ENCODE results near the gene SKP1. TPM values are rescaled to one million over a fixed set of nuclear protein-coding genes. Genes with fewer than 3 reads are reported as not detected.
A peak's percentile ranks its signal among the peaks of the same experiment; 100 is the strongest.

SKP1 gene
- total RNA-seq, 2 experiments from 2014 or later = 235 to 242 TPM

- ChIA-PET POLR2A (interaction anchor here (0.5 to 8.0 kb wide), 8 partner anchors 9 to 258 kb away, joined by 3 to 63 read pairs (median 4); no protein-coding TSS in a partner anchor), CTCF (interaction anchor here (1.1 to 38.2 kb wide), 2 partner anchors 90 to 455 kb away, joined by 3 to 1049 read pairs; no protein-coding TSS in a partner anchor)
- DNase-seq (peak; percentile 95), ATAC-seq (peak; percentile 68)
- Mint-ChIP-seq H3K4me1 (ENCODE audit: low read depth) (peaks cover 97% of the 10 kb centered on the region), H3K9me3 (no peaks in the 10 kb centered on the region), H3K4me3 (peak overlapping the region; percentile 54), H3K36me3 (ENCODE audit: low read depth) (peaks cover 41% of the 10 kb centered on the region), H3K27ac (peak overlapping the region; percentile 82), H3K27me3 (no peaks in the 10 kb centered on the region)
- intact Hi-C loops (cut with micrococcal nuclease) = no loop called here
- TF ChIP-seq, protein P1, sequence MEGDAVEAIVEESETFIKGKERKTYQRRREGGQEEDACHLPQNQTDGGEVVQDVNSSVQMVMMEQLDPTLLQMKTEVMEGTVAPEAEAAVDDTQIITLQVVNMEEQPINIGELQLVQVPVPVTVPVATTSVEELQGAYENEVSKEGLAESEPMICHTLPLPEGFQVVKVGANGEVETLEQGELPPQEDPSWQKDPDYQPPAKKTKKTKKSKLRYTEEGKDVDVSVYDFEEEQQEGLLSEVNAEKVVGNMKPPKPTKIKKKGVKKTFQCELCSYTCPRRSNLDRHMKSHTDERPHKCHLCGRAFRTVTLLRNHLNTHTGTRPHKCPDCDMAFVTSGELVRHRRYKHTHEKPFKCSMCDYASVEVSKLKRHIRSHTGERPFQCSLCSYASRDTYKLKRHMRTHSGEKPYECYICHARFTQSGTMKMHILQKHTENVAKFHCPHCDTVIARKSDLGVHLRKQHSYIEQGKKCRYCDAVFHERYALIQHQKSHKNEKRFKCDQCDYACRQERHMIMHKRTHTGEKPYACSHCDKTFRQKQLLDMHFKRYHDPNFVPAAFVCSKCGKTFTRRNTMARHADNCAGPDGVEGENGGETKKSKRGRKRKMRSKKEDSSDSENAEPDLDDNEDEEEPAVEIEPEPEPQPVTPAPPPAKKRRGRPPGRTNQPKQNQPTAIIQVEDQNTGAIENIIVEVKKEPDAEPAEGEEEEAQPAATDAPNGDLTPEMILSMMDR (IDR thresholded peaks at IDR 0.05) = peak; percentile 21
Observed at GRCh38 chr5:134132372-134133187, 44.2 kb downstream of the SKP1 start.

DNA sequence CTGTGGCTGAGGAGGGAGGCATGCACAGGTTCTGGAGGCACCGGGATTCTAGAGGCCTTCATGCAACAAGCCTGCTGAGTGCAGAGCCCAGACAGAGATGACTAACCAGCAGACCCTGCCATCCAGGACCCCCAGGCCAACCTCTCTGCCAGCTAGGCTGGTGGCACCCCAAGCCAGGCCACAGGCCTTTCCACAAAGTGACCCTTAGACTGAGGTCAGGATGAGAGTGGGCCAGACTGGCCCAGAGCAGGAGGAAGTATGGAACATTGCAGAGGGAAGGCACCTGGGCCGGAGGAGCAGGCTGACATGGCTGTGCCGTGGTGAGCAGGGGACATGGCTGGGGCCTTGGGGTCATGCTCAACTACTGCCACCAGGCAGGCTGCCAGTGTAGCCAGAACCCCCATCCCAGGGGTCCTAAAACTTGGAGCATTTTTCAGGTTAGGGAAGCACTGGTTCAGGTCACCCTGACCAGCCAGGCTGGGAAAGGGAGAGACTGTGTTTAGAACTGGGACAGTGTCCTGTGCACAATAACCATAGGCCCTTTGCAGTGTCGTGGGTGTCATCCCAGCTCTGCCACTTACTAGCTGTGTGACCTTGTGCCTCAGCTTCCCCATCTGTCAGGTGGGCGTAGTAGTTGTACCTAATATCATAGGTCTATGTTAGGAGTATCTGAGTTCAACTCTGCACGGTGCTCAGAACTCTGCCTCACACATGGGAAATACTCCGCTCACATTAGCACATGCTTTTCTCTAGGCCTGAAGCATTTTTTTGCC, 45.0 kb downstream of the SKP1 start:
- Mint-ChIP-seq H3K27me3 (no peaks in the 10 kb centered on the region), H3K36me3 (ENCODE audit: low read depth) (peaks cover 34% of the 10 kb centered on the region), H3K4me1 (ENCODE audit: low read depth) (peaks cover 97% of the 10 kb centered on the region), H3K4me3 (peak overlapping the region; percentile 54), H3K27ac (peak overlapping the region; percentile 82), H3K9me3 (no peaks in the 10 kb centered on the region)
- POLR2A ChIA-PET = interaction anchor here (0.5 to 8.0 kb wide), 7 partner anchors 10 to 257 kb away, joined by 3 to 63 read pairs (median 5); no protein-coding TSS in a partner anchor
- DNase-seq (peak; percentile 35), ATAC-seq (peak; percentile 2)
- CTCF ChIA-PET = interaction anchor here (0.6 to 38.2 kb wide), 3 partner anchors 68 to 455 kb away, joined by 3 to 1049 read pairs (median 3); no protein-coding TSS in a partner anchor
- TF ChIP-seq, protein P1 (IDR thresholded peaks at IDR 0.05) = no peak
- intact Hi-C loops (cut with micrococcal nuclease) = loop anchor here (2.0 kb wide), 1 partner anchor 15 kb away; no protein-coding TSS in a partner anchor

- H3K4me3 Mint-ChIP-seq = no peak overlapping the region
- H3K9me3 Mint-ChIP-seq = no peaks in the 10 kb centered on the region
- DNase-seq = peak; percentile 83
- H3K36me3 Mint-ChIP-seq (ENCODE audit: low read depth) = peaks cover 35% of the 10 kb centered on the region
- ChIA-PET CTCF (interaction anchor here (38.2 kb wide), 1 partner anchor 89 kb away, joined by 1049 read pairs; no protein-coding TSS in a partner anchor), POLR2A (interaction anchor here (1.4 to 1.7 kb wide), 3 partner anchors 10 to 91 kb away, joined by 4 to 6 read pairs (median 5); no protein-coding TSS in a partner anchor)
- no peaks in the 10 kb centered on the region for H3K27me3 Mint-ChIP-seq
- peaks cover 96% of the 10 kb centered on the region for H3K4me1 Mint-ChIP-seq (ENCODE audit: low read depth)
- H3K27ac Mint-ChIP-seq = peak overlapping the region; percentile 82
- peak; percentile 20 for ATAC-seq
- intact Hi-C loops (cut with micrococcal nuclease) = loop anchor here (2.0 kb wide), 1 partner anchor 14 kb away; no protein-coding TSS in a partner anchor
- TF ChIP-seq, protein P1 (IDR thresholded peaks at IDR 0.05) = no peak
Observed at GRCh38 chr5:134131165-134131564, 45.6 kb downstream of the SKP1 start.

- Mint-ChIP-seq H3K9me3 (no peaks in the 10 kb centered on the region), H3K27me3 (no peaks in the 10 kb centered on the region), H3K4me3 (peak overlapping the region; percentile 65), H3K36me3 (ENCODE audit: low read depth) (peaks cover 35% of the 10 kb centered on the region), H3K27ac (peak overlapping the region; percentile 82), H3K4me1 (ENCODE audit: low read depth) (peaks cover 96% of the 10 kb centered on the region)
- ATAC-seq = no peak
- ChIA-PET CTCF (interaction anchor here (1.6 to 38.2 kb wide), 2 partner anchors 64 to 88 kb away, joined by 3 to 1049 read pairs; no protein-coding TSS in a partner anchor), POLR2A (interaction anchor here (1.3 to 2.6 kb wide), 4 partner anchors 22 to 90 kb away, joined by 3 to 11 read pairs (median 4); no protein-coding TSS in a partner anchor)
- intact Hi-C loops (cut with micrococcal nuclease) = loop anchor here (2.0 kb wide), 1 partner anchor 14 kb away; no protein-coding TSS in a partner anchor
- no peak for DNase-seq
- TF ChIP-seq, protein P1 (IDR thresholded peaks at IDR 0.05) = no peak
Observed at GRCh38 chr5:134130239-134130945, 46.4 kb downstream of the SKP1 start.
